Mesendoderm (in vitro differentiated cells): ENCODE measurements around the gene MREG.
"Not testable (repeated sequence)": the region's sequence is repeated elsewhere in the genome, so short reads cannot be mapped to it uniquely, and the experiment has no call there.

ENCODE experiments used
- DNase-seq: peaks from one replicate; pipeline ENCODE4 v3.0.0; 2013
- H2AK5ac ChIP-seq: 2 replicates; pipeline ENCODE4 v1.6.1; 2013; ENCODE audit warnings: low read length, inconsistent platforms
- H2BK120ac ChIP-seq: 2 replicates; pipeline ENCODE4 v1.6.1; 2013; ENCODE audit warnings: low read depth, mild to moderate bottlenecking, low read length, moderate library complexity, mixed read lengths
- H2BK15ac ChIP-seq: replicated peaks from 2 replicates; pipeline ENCODE4 v1.6.1; 2013; ENCODE audit warnings: low read depth, mild to moderate bottlenecking, moderate library complexity
- H2BK5ac ChIP-seq: 2 replicates; pipeline ENCODE4 v1.6.1; 2013; ENCODE audit warnings: low read length, inconsistent platforms
- H3K18ac ChIP-seq: 2 replicates; pipeline ENCODE4 v1.6.1; 2013; ENCODE audit warnings: mild to moderate bottlenecking, low read length, mixed read lengths
- H3K23ac ChIP-seq: one replicate; pipeline ENCODE4 v1.6.1; 2013; ENCODE audit warnings: low read length
- H3K27ac ChIP-seq: 2 replicates; pipeline ENCODE4 v1.5.1; 2013; ENCODE audit warnings: low read depth, mild to moderate bottlenecking, inconsistent platforms, low read length, moderate library complexity
- H3K27me3 ChIP-seq: 2 replicates; pipeline ENCODE4 v1.6.1; 2013; ENCODE audit warnings: low read length, control low read depth, mild to moderate bottlenecking, inconsistent platforms; ENCODE audit not compliant: insufficient read depth, poor library complexity
- H3K36me3 ChIP-seq: 2 replicates; pipeline ENCODE4 v1.6.1; 2013; ENCODE audit warnings: low read length, inconsistent platforms; ENCODE audit not compliant: control insufficient read depth, insufficient read depth
- H3K4ac ChIP-seq: one replicate; pipeline ENCODE4 v1.6.1; 2013; ENCODE audit warnings: low read depth, mild to moderate bottlenecking, low read length, moderate library complexity
- H3K4me1 ChIP-seq: 2 replicates; pipeline ENCODE4 v1.6.1; 2013; ENCODE audit warnings: low read depth, low read length, inconsistent platforms; ENCODE audit not compliant: control insufficient read depth
- H3K4me2 ChIP-seq: 2 replicates; pipeline ENCODE4 v1.6.1; 2013; ENCODE audit warnings: low read length
- H3K4me3 ChIP-seq: 2 replicates; pipeline ENCODE4 v1.5.1; 2013; ENCODE audit warnings: mild to moderate bottlenecking, low read length
- H3K56ac ChIP-seq: one replicate; pipeline ENCODE4 v1.6.1; 2013; ENCODE audit warnings: low read length
- H3K79me1 ChIP-seq: 2 replicates; pipeline ENCODE4 v1.6.1; 2013; ENCODE audit warnings: low read length, inconsistent platforms
- H3K79me2 ChIP-seq: 2 replicates; pipeline ENCODE4 v1.6.1; 2013; ENCODE audit warnings: mild to moderate bottlenecking, low read length; ENCODE audit not compliant: control insufficient read depth, insufficient read depth
- H3K9ac ChIP-seq: 2 replicates; pipeline ENCODE4 v1.6.1; 2013; ENCODE audit warnings: low read length, inconsistent platforms
- H4K5ac ChIP-seq: one replicate; pipeline ENCODE4 v1.6.1; 2013; ENCODE audit warnings: low read length
- H4K8ac ChIP-seq: one replicate; pipeline ENCODE4 v1.6.1; 2013; ENCODE audit warnings: low read depth, mild to moderate bottlenecking, control low read depth, low read length, moderate library complexity
- WGBS: extraction: QIAGEN DNeasy Blood & Tissue Kit; methylation state at CpG from one replicate; pipeline ENCODE4 v1.1.7; 2013; ENCODE audit warnings: low lambda C conversion rate, missing lambda C conversion rate; ENCODE audit not compliant: insufficient coverage; ENCODE audit errors: extremely low coverage; 5-methylcytosine and 5-hydroxymethylcytosine counted together

Gene MREG

GRCh38 chr2:215997219-215997618, 16.1 kb downstream of the MREG start:
- Histone ChIP-seq H3K27me3 (no peaks in the 10 kb centered on the region), H3K27ac (no peak overlapping the region), H3K4me3 (no peak overlapping the region), H3K23ac (no peak overlapping the region), H2BK15ac (no peak overlapping the region), H4K8ac (no peak overlapping the region), H3K4ac (no peak overlapping the region), H2AK5ac (no peak overlapping the region), H3K79me2 (peaks cover 14% of the 10 kb centered on the region), H2BK5ac (no peak overlapping the region), H2BK120ac (no peak overlapping the region), H3K79me1 (peaks cover 10% of the 10 kb centered on the region), H3K18ac (no peak overlapping the region), H4K5ac (no peak overlapping the region), H3K4me2 (no peak overlapping the region), H3K4me1 (peaks cover 2% of the 10 kb centered on the region), H3K36me3 (no peaks in the 10 kb centered on the region), H3K56ac (no peak overlapping the region), H3K9ac (no peak overlapping the region)
- WGBS: no CpG with 5 or more reads among the region's 1 CpG
- DNase-seq: no peak

GRCh38 chr2:215994911-215995310, 18.4 kb downstream of the MREG start:
- peak overlapping the region; percentile 7 for H3K23ac ChIP-seq
- H3K27me3 ChIP-seq: no peaks in the 10 kb centered on the region
- no peaks in the 10 kb centered on the region for H3K79me2 ChIP-seq
- no peak overlapping the region for H3K27ac ChIP-seq
- H2BK5ac ChIP-seq: no peak overlapping the region
- no peak overlapping the region for H3K18ac ChIP-seq
- H2BK15ac ChIP-seq: no peak overlapping the region
- no peak overlapping the region for H4K8ac ChIP-seq
- H2AK5ac ChIP-seq: no peak overlapping the region
- H4K5ac ChIP-seq: no peak overlapping the region
- no peak overlapping the region for H3K4ac ChIP-seq
- peaks cover 6% of the 10 kb centered on the region for H3K79me1 ChIP-seq
- no peak overlapping the region for H2BK120ac ChIP-seq
- no CpG with 5 or more reads among the region's 4 CpGs for WGBS
- H3K4me2 ChIP-seq: no peak overlapping the region
- no peak for DNase-seq
- H3K4me1 ChIP-seq: no peaks in the 10 kb centered on the region
- no peak overlapping the region for H3K56ac ChIP-seq
- H3K4me3 ChIP-seq: no peak overlapping the region
- no peak overlapping the region for H3K9ac ChIP-seq
- no peaks in the 10 kb centered on the region for H3K36me3 ChIP-seq

- H2BK15ac ChIP-seq, H3K27ac ChIP-seq, H2AK5ac ChIP-seq, H3K4ac ChIP-seq, H3K4me1 ChIP-seq, H3K27me3 ChIP-seq, H3K4me2 ChIP-seq, H2BK120ac ChIP-seq, H3K18ac ChIP-seq, H3K79me1 ChIP-seq, H3K4me3 ChIP-seq, H3K36me3 ChIP-seq, H3K79me2 ChIP-seq, H4K8ac ChIP-seq, H3K9ac ChIP-seq, H3K56ac ChIP-seq, H4K5ac ChIP-seq, DNase-seq, H3K23ac ChIP-seq, H2BK5ac ChIP-seq: not testable (repeated sequence)
- no CpG with 5 or more reads among the region's 5 CpGs for WGBS
These were observed 24.7 kb downstream of the MREG start for GRCh38 chr2:215988556-215989207.

- no peak overlapping the region for H3K56ac ChIP-seq
- DNase-seq: no peak
- H2BK120ac ChIP-seq: no peak overlapping the region
- peaks cover 4% of the 10 kb centered on the region for H3K79me1 ChIP-seq
- H3K79me2 ChIP-seq: peaks cover 2% of the 10 kb centered on the region
- H2AK5ac ChIP-seq: no peak overlapping the region
- no peak overlapping the region for H4K5ac ChIP-seq
- H2BK15ac ChIP-seq: no peak overlapping the region
- H4K8ac ChIP-seq: no peak overlapping the region
- no peak overlapping the region for H3K4me3 ChIP-seq
- H3K4ac ChIP-seq: no peak overlapping the region
- H3K23ac ChIP-seq: no peak overlapping the region
- H3K36me3 ChIP-seq: peaks cover 1% of the 10 kb centered on the region
- no peaks in the 10 kb centered on the region for H3K4me1 ChIP-seq
- no peak overlapping the region for H3K18ac ChIP-seq
- H3K9ac ChIP-seq: no peak overlapping the region
- H3K27ac ChIP-seq: no peak overlapping the region
- no peak overlapping the region for H3K4me2 ChIP-seq
- H3K27me3 ChIP-seq: no peaks in the 10 kb centered on the region
- H2BK5ac ChIP-seq: no peak overlapping the region
- WGBS: no CpG with 5 or more reads among the region's 1 CpG
These were observed 28.1 kb downstream of the MREG start for GRCh38 chr2:215985257-215985656.

GRCh38 chr2:215984661-215985060, 28.7 kb downstream of the MREG start:
- H3K79me2 ChIP-seq: peaks cover 2% of the 10 kb centered on the region
- H2BK120ac ChIP-seq: no peak overlapping the region
- no peak overlapping the region for H3K56ac ChIP-seq
- no peak overlapping the region for H4K8ac ChIP-seq
- no peak for DNase-seq
- H2BK15ac ChIP-seq: no peak overlapping the region
- no peaks in the 10 kb centered on the region for H3K4me1 ChIP-seq
- H3K4me2 ChIP-seq: no peak overlapping the region
- no peak overlapping the region for H4K5ac ChIP-seq
- no CpG with 5 or more reads among the region's 2 CpGs for WGBS
- H3K9ac ChIP-seq: no peak overlapping the region
- H3K4ac ChIP-seq: no peak overlapping the region
- no peak overlapping the region for H3K23ac ChIP-seq
- peaks cover 6% of the 10 kb centered on the region for H3K79me1 ChIP-seq
- H3K36me3 ChIP-seq: peaks cover 1% of the 10 kb centered on the region
- no peak overlapping the region for H2AK5ac ChIP-seq
- H3K27me3 ChIP-seq: no peaks in the 10 kb centered on the region
- no peak overlapping the region for H3K4me3 ChIP-seq
- H3K27ac ChIP-seq: no peak overlapping the region
- H2BK5ac ChIP-seq: no peak overlapping the region
- no peak overlapping the region for H3K18ac ChIP-seq
